Thoracic aorta (tissue), 2 donors: ENCODE measurements around the gene CDC14C. TPM values are rescaled to one million over a fixed set of nuclear protein-coding genes. Genes with fewer than 3 reads are reported as not detected.

Source experiments
- ATAC-seq: fragments of 150-250 bp; one replicate; pipeline ENCODE4 v1.8.0; 2017; ENCODE audit warnings: low read depth; ENCODE audit not compliant: insufficient number of reproducible peaks, low FRiP score
- DNase-seq: peaks from one replicate; pipeline ENCODE4 v3.0.0-alpha.2; 2020; ENCODE audit warnings: low spot score
- H3K27ac ChIP-seq, 2 donors: fragments of 200-600 bp; sonication (generic); 1 replicate in 1 of 2; 2 replicates in 1 of 2; pipeline ENCODE4 v1.5.1; 2016; ENCODE audit warnings: mild to moderate bottlenecking in 2 of 2, moderate library complexity in 2 of 2
- H3K27me3 ChIP-seq: fragments of 200-600 bp; sonication (generic); replicated peaks from 2 replicates; pipeline ENCODE4 v1.6.0; 2016; ENCODE audit warnings: mild to moderate bottlenecking; ENCODE audit not compliant: insufficient read depth
- H3K36me3 ChIP-seq: fragments of 200-600 bp; sonication (generic); one replicate; pipeline ENCODE4 v1.5.1; 2016
- H3K4me1 ChIP-seq, 2 donors: fragments of 200-600 bp; sonication (generic); 1 replicate in 1 of 2; 2 replicates in 1 of 2; pipeline versions ENCODE4 v1.5.1 to v1.6.0; 2016; ENCODE audit warnings: low read depth in 2 of 2, mild to moderate bottlenecking in 1 of 2; ENCODE audit not compliant: control insufficient read depth in 1 of 2
- H3K4me3 ChIP-seq: fragments of 200-600 bp; sonication (generic); 2 replicates; pipeline ENCODE4 v1.5.1; 2016; ENCODE audit warnings: mild to moderate bottlenecking
- H3K9me3 ChIP-seq: fragments of 200-600 bp; sonication (generic); 2 replicates; pipeline ENCODE4 v1.5.1; 2016
- total RNA-seq, 2 donors: library from RNA; depleted of rRNA; stranded (reverse); fragments of >200 nt; gene quantifications; one replicate each; pipeline versions ENCODE4 v1.1.0 to v1.2.3, GENCODE V29; 2016
- TF ChIP-seq, protein P1 (sequence below): fragments of 200-600 bp; sonication (generic); IDR thresholded peaks from one replicate; pipeline ENCODE4 v1.5.1; 2019; ENCODE audit warnings: antibody characterized with exemption

The CDC14C gene
- total RNA-seq: not detected

DNA sequence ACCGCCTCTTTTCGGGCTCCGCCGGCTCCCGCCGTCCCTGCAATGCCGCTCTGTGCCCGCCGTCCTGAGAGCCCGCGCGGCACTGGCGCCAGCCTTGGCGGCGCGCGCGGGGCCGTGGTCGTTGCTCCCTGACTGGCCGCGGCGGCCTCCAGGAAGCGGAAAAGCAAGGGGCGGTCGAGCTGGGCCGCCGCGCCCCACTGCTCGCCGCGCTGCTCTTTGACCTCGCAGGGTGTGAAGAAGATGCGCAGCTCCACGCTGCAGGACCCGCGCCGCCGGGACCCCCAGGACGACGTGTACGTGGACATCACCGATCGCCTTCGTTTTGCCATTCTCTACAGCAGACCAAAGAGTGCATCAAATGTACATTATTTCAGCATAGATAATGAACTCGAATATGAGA is at the start of gene CDC14C:
TSS of gene CDC14C (plus strand) at position 115 of the 400 bp plus-strand sequence. CDS start at position 241, 126 bp downstream.
- Histone ChIP-seq H3K4me1 (no peaks in the 10 kb centered on the region), H3K27ac (no peak within 1 kb of the TSS)
- DNase-seq: no peak

DNA sequence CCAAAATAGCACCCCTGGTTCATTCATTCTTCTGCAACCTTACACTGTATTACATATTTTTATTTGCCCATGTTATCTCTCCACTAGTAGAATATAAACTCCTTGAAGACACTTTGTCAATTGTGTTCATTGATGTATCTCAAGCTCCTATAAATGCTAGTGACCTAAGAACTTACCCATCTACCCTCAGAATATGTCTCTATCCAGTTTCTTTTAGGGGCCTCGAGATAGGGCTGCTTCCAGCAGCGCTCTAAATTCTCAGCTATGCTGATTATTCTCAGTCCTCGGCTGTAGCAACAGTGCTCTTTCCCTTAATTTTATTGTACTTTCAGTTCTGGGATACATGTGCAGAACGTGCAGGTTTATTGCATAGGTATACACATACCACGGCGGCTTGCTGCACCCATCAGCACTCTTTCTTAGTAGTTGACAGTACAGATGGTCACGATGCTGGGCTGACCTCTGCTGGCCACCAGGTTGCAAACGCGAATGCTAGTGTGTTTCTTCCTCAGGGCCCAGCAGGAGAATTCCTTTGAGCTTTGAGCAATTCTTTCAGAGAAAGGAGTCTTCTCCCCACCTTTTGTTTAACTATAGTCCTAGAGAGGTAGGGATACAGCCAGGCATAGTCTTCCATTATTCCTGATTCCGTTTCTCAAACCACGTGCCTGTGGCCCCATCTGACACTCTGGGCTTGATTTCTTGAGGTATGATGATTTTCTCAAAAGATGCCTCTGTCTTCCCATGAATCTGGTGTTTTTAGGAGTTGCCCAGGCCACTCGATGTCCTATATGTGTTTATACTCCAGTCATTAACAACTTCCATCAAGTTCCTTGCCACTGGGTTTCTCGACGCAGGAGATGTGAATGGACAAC is 49.1 kb upstream of the CDC14C start:
- DNase-seq (no peak), ATAC-seq (no peak)
- Histone ChIP-seq H3K27ac (no peak overlapping the region), H3K4me3 (no peak overlapping the region), H3K4me1 (no peaks in the 10 kb centered on the region), H3K36me3 (no peaks in the 10 kb centered on the region), H3K27me3 (no peaks in the 10 kb centered on the region), H3K9me3 (no peaks in the 10 kb centered on the region)
- TF ChIP-seq, protein P1, sequence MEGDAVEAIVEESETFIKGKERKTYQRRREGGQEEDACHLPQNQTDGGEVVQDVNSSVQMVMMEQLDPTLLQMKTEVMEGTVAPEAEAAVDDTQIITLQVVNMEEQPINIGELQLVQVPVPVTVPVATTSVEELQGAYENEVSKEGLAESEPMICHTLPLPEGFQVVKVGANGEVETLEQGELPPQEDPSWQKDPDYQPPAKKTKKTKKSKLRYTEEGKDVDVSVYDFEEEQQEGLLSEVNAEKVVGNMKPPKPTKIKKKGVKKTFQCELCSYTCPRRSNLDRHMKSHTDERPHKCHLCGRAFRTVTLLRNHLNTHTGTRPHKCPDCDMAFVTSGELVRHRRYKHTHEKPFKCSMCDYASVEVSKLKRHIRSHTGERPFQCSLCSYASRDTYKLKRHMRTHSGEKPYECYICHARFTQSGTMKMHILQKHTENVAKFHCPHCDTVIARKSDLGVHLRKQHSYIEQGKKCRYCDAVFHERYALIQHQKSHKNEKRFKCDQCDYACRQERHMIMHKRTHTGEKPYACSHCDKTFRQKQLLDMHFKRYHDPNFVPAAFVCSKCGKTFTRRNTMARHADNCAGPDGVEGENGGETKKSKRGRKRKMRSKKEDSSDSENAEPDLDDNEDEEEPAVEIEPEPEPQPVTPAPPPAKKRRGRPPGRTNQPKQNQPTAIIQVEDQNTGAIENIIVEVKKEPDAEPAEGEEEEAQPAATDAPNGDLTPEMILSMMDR: no peak

More for the DNA sequence above, at the start of gene CDC14C:
- no peaks in the 10 kb centered on the region for H3K27me3 ChIP-seq
- TF ChIP-seq, protein P1: no peak
- H3K9me3 ChIP-seq: no peaks in the 10 kb centered on the region
- H3K36me3 ChIP-seq: no peaks in the 10 kb centered on the region
- ATAC-seq: no peak
- H3K4me3 ChIP-seq: no peak within 1 kb of the TSS

DNA sequence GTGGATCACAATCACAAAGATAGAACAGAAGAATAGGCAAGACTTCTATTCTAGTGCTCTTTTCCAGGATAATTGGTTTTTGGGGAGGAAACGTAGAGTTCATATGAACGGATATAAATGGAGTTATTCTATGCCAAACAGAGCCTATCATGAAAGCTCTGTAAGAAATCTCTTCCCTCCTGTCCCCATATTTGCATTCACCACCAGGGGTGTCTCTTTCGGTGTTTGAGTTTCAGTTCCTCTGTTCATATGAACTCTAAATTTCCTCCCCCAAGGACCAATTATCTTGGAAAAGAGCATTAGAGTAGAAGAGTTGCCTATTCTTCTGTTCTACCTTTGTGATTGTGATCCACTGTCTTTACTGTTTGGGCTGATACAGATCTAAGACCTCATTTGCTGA is 48.3 kb upstream of the CDC14C start:
- Histone ChIP-seq H3K4me1 (no peaks in the 10 kb centered on the region), H3K27me3 (no peaks in the 10 kb centered on the region), H3K36me3 (no peaks in the 10 kb centered on the region), H3K4me3 (no peak overlapping the region), H3K9me3 (no peaks in the 10 kb centered on the region), H3K27ac (no peak overlapping the region)
- DNase-seq (no peak), ATAC-seq (no peak)
- TF ChIP-seq, protein P1: no peak

DNA sequence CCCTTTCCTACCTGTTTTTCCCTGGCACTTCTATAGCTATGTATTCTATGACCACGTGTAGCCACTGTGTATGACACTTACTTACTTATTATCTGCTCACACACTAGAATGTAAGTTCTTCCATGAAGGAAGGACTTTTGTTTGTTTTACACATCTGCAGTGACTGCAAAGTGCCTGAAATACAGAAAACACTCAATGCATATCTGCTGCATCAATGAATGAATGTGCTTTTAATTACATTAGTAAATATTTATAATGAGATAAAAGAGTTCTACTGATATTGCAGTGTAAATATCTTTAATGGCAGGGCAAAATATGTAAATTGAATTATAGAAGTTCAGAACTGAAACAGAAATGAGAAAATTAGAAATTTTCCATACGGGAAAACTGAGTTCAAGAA is 43.5 kb upstream of the CDC14C start:
- no peak for DNase-seq
- ATAC-seq: no peak
- no peak overlapping the region for H3K4me3 ChIP-seq
- no peaks in the 10 kb centered on the region for H3K9me3 ChIP-seq
- H3K27me3 ChIP-seq: no peaks in the 10 kb centered on the region
- no peaks in the 10 kb centered on the region for H3K4me1 ChIP-seq
- H3K27ac ChIP-seq: no peak overlapping the region
- H3K36me3 ChIP-seq: no peaks in the 10 kb centered on the region
- TF ChIP-seq, protein P1: no peak

DNA sequence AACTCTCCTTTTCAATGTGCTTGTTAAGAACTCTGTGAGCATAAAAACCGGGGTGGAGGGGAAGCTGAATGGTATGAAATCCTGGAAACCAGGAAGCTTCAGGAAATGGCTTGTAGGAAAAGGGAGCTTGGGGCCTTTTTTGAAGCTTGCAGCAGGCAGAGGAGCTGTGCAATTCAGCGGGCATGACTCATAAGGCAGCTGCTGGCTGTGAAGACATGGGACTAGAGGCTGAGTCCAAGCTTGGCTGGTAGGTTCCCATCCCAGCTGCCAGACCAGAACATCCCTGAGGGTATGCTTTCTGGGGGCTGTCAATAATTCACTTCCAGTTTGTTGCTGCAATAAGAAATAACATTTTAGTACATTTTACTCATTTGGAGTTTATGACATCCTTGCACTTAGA is 36.8 kb upstream of the CDC14C start:
- no peak for DNase-seq
- Histone ChIP-seq H3K27ac (no peak overlapping the region), H3K27me3 (no peaks in the 10 kb centered on the region), H3K36me3 (no peaks in the 10 kb centered on the region), H3K4me3 (no peak overlapping the region), H3K9me3 (peaks cover 3% of the 10 kb centered on the region), H3K4me1 (no peaks in the 10 kb centered on the region)
- ATAC-seq: no peak
- TF ChIP-seq, protein P1: no peak
